B cell (primary cell): ENCODE results near the gene TEX101. TPM values are rescaled to one million over a fixed set of nuclear protein-coding genes. Genes with fewer than 3 reads are reported as not detected.

Source experiments
- ATAC-seq: fragments of 200-7000 bp; cut with Tn5 transposase; one replicate; pipeline ENCODE4 v1.10.0; 2021; ENCODE audit warnings: low read depth, mild to moderate bottlenecking, moderate number of reproducible peaks, moderate library complexity
- CTCF ChIA-PET: fragments of 350-600 bp; sonication (Branson Sonifier 250); formaldehyde crosslinking; loops from one replicate; lab custom pipeline; 2021; ENCODE audit warnings: antibody characterized with exemption, inconsistent platforms; lab: Charles Lee
- POLR2A ChIA-PET: fragments of 350-600 bp; sonication (Branson Sonifier 250); formaldehyde crosslinking; loops from one replicate; lab custom pipeline; 2021; ENCODE audit warnings: antibody characterized with exemption; lab: Charles Lee
- DNase-seq: peaks from one replicate; pipeline ENCODE4 v3.0.0; 2013
- H2AFZ ChIP-seq: 2 replicates; pipeline ENCODE4 v1.6.1; 2012; ENCODE audit warnings: mild to moderate bottlenecking, low read depth, low read length; ENCODE audit not compliant: insufficient read depth, poor library complexity, severe bottlenecking
- H3K27ac ChIP-seq, 2 donors: 1 replicate in 1 of 2; 2 replicates in 1 of 2; pipeline ENCODE4 v1.5.1; 2012 to 2013; ENCODE audit warnings: low read length in 2 of 2, mild to moderate bottlenecking in 2 of 2, moderate library complexity in 1 of 2
- H3K27me3 ChIP-seq, 4 experiments: fragments of 200-600 bp in 1 of 4; sonication (generic) in 1 of 4; replicated peaks in 1 of 4; 1 replicate in 2 of 4; 2 replicates in 2 of 4; pipeline versions ENCODE4 v1.6.1 to v1.7.0; 2013 to 2016; ENCODE audit warnings: low read length in 3 of 4, mild to moderate bottlenecking in 2 of 4, mixed read lengths in 1 of 4, moderate library complexity in 1 of 4; ENCODE audit not compliant: insufficient read depth in 4 of 4, control insufficient read depth in 3 of 4; ENCODE audit errors: control extremely low read depth in 1 of 4
- H3K36me3 ChIP-seq, 2 experiments: replicated peaks in 1 of 2; 1 replicate in 1 of 2; 2 replicates in 1 of 2; pipeline versions ENCODE4 v1.6.1 to v1.7.1; 2013; ENCODE audit warnings: low read length in 1 of 2; ENCODE audit not compliant: insufficient read depth in 2 of 2, control insufficient read depth in 1 of 2; ENCODE audit errors: control extremely low read depth in 1 of 2, extremely low read depth in 1 of 2
- H3K4me1 ChIP-seq, 2 donors: fragments of 200-600 bp in 1 of 2; sonication (generic) in 1 of 2; 1 replicate in 1 of 2; 2 replicates in 1 of 2; pipeline versions ENCODE4 v1.5.1 to v1.6.1; 2013 to 2017; ENCODE audit warnings: low read length in 2 of 2; ENCODE audit not compliant: control insufficient read depth in 2 of 2, insufficient read depth in 2 of 2
- H3K4me2 ChIP-seq: replicated peaks from 2 replicates; pipeline ENCODE3; 2012; ENCODE audit warnings: mild to moderate bottlenecking, low read depth, low read length; ENCODE audit not compliant: poor library complexity, severe bottlenecking
- H3K4me3 ChIP-seq, 5 experiments: fragments of 200-600 bp in 1 of 5; sonication (generic) in 1 of 5; 1 replicate in 3 of 5; 2 replicates in 2 of 5; pipeline versions ENCODE4 v1.5.1 to v1.7.0; 2011 to 2016; ENCODE audit warnings: low read length in 4 of 5, mild to moderate bottlenecking in 4 of 5, low read depth in 2 of 5, control low read depth in 1 of 5, moderate library complexity in 1 of 5; ENCODE audit not compliant: insufficient read depth in 1 of 5; ENCODE audit errors: control extremely low read depth in 1 of 5, extremely low read depth in 1 of 5
- H3K79me2 ChIP-seq: fragments of 200-600 bp; sonication (generic); one replicate; pipeline ENCODE4 v1.6.0; 2016; ENCODE audit warnings: low read length; ENCODE audit not compliant: control insufficient read depth, insufficient read depth
- H3K9ac ChIP-seq: fragments of 200-600 bp; sonication (generic); 2 replicates; pipeline ENCODE4 v1.6.1; 2017; ENCODE audit warnings: mild to moderate bottlenecking, low read length, moderate library complexity
- H3K9me3 ChIP-seq, 3 donors: one replicate each; pipeline versions ENCODE4 v1.6.1 to v1.7.1; 2013; ENCODE audit warnings: low read length in 2 of 3; ENCODE audit not compliant: control insufficient read depth in 2 of 3, insufficient read depth in 1 of 3; ENCODE audit errors: control extremely low read depth in 1 of 3
- H4K20me1 ChIP-seq: 2 replicates; pipeline ENCODE4 v1.6.0; 2012; ENCODE audit warnings: mild to moderate bottlenecking, low read length; ENCODE audit not compliant: insufficient read depth, control insufficient read depth, poor library complexity, severe bottlenecking
- H3K27ac Mint-ChIP-seq: one replicate; pipeline ENCODE4 v1.8.0; 2021; ENCODE audit warnings: mixed read lengths
- H3K27me3 Mint-ChIP-seq: one replicate; pipeline ENCODE4 v1.8.0; 2021; ENCODE audit warnings: mixed read lengths
- H3K4me1 Mint-ChIP-seq: one replicate; pipeline ENCODE4 v1.8.0; 2021; ENCODE audit warnings: mixed read lengths
- H3K4me3 Mint-ChIP-seq: one replicate; pipeline ENCODE4 v1.8.0; 2021; ENCODE audit warnings: mixed read lengths
- H3K9me3 Mint-ChIP-seq: one replicate; pipeline ENCODE4 v1.8.0; 2022; ENCODE audit warnings: mixed read lengths; ENCODE audit not compliant: insufficient read depth
- EZH2 ChIP-seq: IDR thresholded peaks from 2 replicates; pipeline ENCODE4 v1.6.1; 2012; ENCODE audit warnings: borderline replicate concordance, low read depth, mild to moderate bottlenecking, moderate library complexity, low read length; ENCODE audit not compliant: insufficient read depth, poor library complexity, severe bottlenecking
- WGBS: methylation state at CpG from one replicate; pipeline ENCODE4 v1.1.5; 2013; ENCODE audit warnings: missing lambda C conversion rate; ENCODE audit not compliant: insufficient coverage; 5-methylcytosine and 5-hydroxymethylcytosine counted together
- intact Hi-C: fragments of 100-400 bp; cut with micrococcal nuclease; formaldehyde crosslinking; loops from one replicate; pipeline ENCODE4 v1.10.0; 2022
- polyA plus RNA-seq: library from polyadenylated mRNA; depleted of rRNA; stranded (reverse); fragments of >200 nt; gene quantifications from 2 replicates; pipeline ENCODE4 v1.2.3, GENCODE V29; 2012
- total RNA-seq, 2 donors: library from RNA; stranded (reverse); fragments of 120-200 nt in 1 of 2; gene quantifications; 1 replicate in 1 of 2; 2 replicates in 1 of 2; pipeline versions ENCODE4 v1.2.3 to v1.2.4, GENCODE V29; 2013 to 2022
- TF ChIP-seq, protein P1 (sequence below): fragments of 200-600 bp; IDR thresholded peaks from one replicate; pipeline ENCODE4 v1.8.0; 2022; ENCODE audit warnings: antibody characterized with exemption, mild to moderate bottlenecking

TEX101 gene
- total and polyA plus RNA-seq, 2 donors (not counting 1 experiment from before 2014, with no cell fraction given) = not detected

DNA sequence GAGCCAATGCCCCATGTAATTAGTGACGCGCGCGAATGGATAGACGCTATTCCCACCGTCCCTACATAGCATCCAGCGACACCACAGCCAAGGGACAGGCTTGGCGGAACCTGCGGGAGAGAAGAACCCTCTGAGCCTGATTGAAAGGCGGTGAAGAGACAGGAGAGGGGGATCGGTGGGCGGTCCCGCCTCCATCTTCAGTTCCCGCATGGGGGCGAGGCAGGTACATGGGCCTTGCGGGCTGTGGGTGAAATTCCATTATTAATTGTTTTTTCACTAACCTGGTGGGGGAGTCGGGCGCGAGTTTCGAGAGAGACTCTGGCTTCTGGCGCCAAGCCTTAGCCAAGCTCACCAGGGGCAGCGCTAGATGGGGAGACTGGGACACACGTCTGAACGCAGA, 8.4 kb upstream of the TEX101 start:
- 87% methylated on average over 17 of the region's 24 CpGs for WGBS
- Histone ChIP-seq H2AFZ (no peak overlapping the region), H3K27ac (no peak overlapping the region), H3K4me3 (no peak overlapping the region), H3K4me1 (no peaks in the 10 kb centered on the region), H3K4me2 (no peak overlapping the region), H3K9ac (no peak overlapping the region), H3K79me2 (no peaks in the 10 kb centered on the region), H3K9me3 (peaks cover 0 to 21% (median 0%) of the 10 kb centered on the region in 3 donors), H3K36me3 (no peaks in the 10 kb centered on the region), H3K27me3 (peaks cover 0 to 10% (median 0%) of the 10 kb centered on the region in 4 experiments), H4K20me1 (no peaks in the 10 kb centered on the region)
- DNase-seq (no peak), ATAC-seq (no peak)
- Mint-ChIP-seq H3K27ac (no peak overlapping the region), H3K9me3 (no peaks in the 10 kb centered on the region), H3K27me3 (peaks cover 18% of the 10 kb centered on the region), H3K4me3 (no peak overlapping the region), H3K4me1 (no peaks in the 10 kb centered on the region)
- intact Hi-C loops = no loop called here
- ChIA-PET POLR2A (no interaction called here), CTCF (no interaction called here)
- TF ChIP-seq EZH2 = no peak
- TF ChIP-seq, protein P1, sequence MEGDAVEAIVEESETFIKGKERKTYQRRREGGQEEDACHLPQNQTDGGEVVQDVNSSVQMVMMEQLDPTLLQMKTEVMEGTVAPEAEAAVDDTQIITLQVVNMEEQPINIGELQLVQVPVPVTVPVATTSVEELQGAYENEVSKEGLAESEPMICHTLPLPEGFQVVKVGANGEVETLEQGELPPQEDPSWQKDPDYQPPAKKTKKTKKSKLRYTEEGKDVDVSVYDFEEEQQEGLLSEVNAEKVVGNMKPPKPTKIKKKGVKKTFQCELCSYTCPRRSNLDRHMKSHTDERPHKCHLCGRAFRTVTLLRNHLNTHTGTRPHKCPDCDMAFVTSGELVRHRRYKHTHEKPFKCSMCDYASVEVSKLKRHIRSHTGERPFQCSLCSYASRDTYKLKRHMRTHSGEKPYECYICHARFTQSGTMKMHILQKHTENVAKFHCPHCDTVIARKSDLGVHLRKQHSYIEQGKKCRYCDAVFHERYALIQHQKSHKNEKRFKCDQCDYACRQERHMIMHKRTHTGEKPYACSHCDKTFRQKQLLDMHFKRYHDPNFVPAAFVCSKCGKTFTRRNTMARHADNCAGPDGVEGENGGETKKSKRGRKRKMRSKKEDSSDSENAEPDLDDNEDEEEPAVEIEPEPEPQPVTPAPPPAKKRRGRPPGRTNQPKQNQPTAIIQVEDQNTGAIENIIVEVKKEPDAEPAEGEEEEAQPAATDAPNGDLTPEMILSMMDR = no peak

DNA sequence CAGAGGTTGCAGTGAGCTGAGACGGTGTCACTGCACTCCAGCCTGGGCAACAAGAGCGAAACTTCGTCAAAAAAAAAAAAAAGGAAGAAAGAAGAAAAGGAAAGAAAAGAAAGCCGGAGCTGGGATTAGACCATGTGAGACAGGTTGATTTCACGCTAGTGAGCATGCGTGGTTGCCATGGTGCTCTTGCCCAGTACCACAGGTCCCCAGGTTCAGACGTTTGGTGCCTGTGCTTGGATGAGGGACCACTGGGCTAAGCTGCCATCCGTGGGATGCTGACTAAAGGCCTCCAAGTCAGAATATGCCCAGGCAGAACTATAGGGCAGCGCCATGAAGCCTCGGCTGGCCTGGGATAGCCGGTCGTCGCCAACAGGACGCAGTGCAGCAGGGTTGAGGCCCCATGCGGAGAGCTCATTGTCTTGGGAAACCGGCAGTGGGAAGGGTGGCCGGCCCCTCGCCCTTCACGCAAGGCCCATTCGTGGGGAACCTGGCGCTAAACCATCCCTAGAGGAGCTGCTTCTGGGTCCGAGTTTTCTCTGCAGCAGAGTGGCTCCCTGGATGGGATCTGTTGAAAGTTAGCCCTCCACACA, 7.2 kb upstream of the TEX101 start:
- Histone ChIP-seq H3K4me2 (no peak overlapping the region), H3K9ac (no peak overlapping the region), H3K4me1 (no peaks in the 10 kb centered on the region), H4K20me1 (no peaks in the 10 kb centered on the region), H3K27me3 (peaks cover 0 to 10% (median 0%) of the 10 kb centered on the region in 4 experiments), H3K36me3 (no peaks in the 10 kb centered on the region), H3K9me3 (peaks cover 0 to 25% (median 0%) of the 10 kb centered on the region in 3 donors), H3K79me2 (no peaks in the 10 kb centered on the region), H3K4me3 (no peak overlapping the region), H2AFZ (no peak overlapping the region), H3K27ac (no peak overlapping the region)
- H3K4me1 Mint-ChIP-seq = no peaks in the 10 kb centered on the region
- no peak for ATAC-seq
- H3K9me3 Mint-ChIP-seq = no peaks in the 10 kb centered on the region
- POLR2A ChIA-PET = no interaction called here
- H3K4me3 Mint-ChIP-seq = no peak overlapping the region
- H3K27me3 Mint-ChIP-seq = peaks cover 15% of the 10 kb centered on the region
- TF ChIP-seq, protein P1 = no peak
- no peak for TF ChIP-seq EZH2
- 95% methylated on average over 21 of the region's 22 CpGs for WGBS
- CTCF ChIA-PET = no interaction called here
- DNase-seq = no peak
- intact Hi-C loops = no loop called here
- H3K27ac Mint-ChIP-seq = no peak overlapping the region
